Neural cell (in vitro differentiated cells): ENCODE measurements around the gene PPP1R11. TPM values are rescaled to one million over a fixed set of nuclear protein-coding genes. Genes with fewer than 3 reads are reported as not detected.

Experiments
- H2AFZ ChIP-seq: fragments of 200-600, 300-800 bp; sonication (generic), shearing (Covaris generic); 2 replicates; pipeline ENCODE4 v1.6.0; 2014; ENCODE audit warnings: low read depth, mild to moderate bottlenecking, antibody characterized with exemption, low read length, moderate library complexity
- H3F3A ChIP-seq: fragments of 200-600 bp; shearing (Covaris generic); 2 replicates; pipeline ENCODE4 v1.6.1; 2016; ENCODE audit warnings: mild to moderate bottlenecking, moderate library complexity, mixed read lengths, antibody characterized with exemption, low read length; ENCODE audit not compliant: insufficient read depth, poor library complexity, severe bottlenecking
- H3K27ac ChIP-seq: fragments of 200-600, 300-800 bp; sonication (generic), shearing (Covaris generic); 2 replicates; pipeline ENCODE4 v1.5.1; 2014; ENCODE audit warnings: mild to moderate bottlenecking, low read length, moderate library complexity
- H3K27me3 ChIP-seq: fragments of 300-800, 200-600 bp; sonication (generic), shearing (Covaris generic); 2 replicates; pipeline ENCODE4 v1.6.0; 2014; ENCODE audit warnings: mild to moderate bottlenecking, low read depth, low read length, moderate library complexity; ENCODE audit not compliant: insufficient read depth
- H3K36me3 ChIP-seq: fragments of 300-800, 200-600 bp; sonication (generic), shearing (Covaris generic); 2 replicates; pipeline ENCODE4 v1.5.1; 2014; ENCODE audit warnings: mild to moderate bottlenecking, antibody characterized with exemption, low read length, moderate library complexity; ENCODE audit not compliant: insufficient read depth
- H3K4me2 ChIP-seq: fragments of 300-800, 200-600 bp; sonication (generic), shearing (Covaris generic); 2 replicates; pipeline ENCODE4 v1.6.0; 2014; ENCODE audit warnings: mild to moderate bottlenecking, low read length
- H3K4me3 ChIP-seq: fragments of 300-800, 200-600 bp; sonication (generic), shearing (Covaris generic); 2 replicates; pipeline ENCODE4 v1.5.1; 2014; ENCODE audit warnings: mild to moderate bottlenecking, low read length, moderate library complexity
- H3K79me2 ChIP-seq: fragments of 200-600 bp; shearing (Covaris generic); replicated peaks from 2 replicates; pipeline ENCODE4 v1.6.0; 2014; ENCODE audit warnings: mild to moderate bottlenecking, low read length, moderate library complexity; ENCODE audit not compliant: insufficient read depth
- H3K9ac ChIP-seq: fragments of 300-800, 200-600 bp; sonication (generic), shearing (Covaris generic); 2 replicates; pipeline ENCODE4 v1.6.1; 2016; ENCODE audit warnings: mild to moderate bottlenecking, low read length, mixed read lengths
- H3K9me2 ChIP-seq: fragments of 200-600 bp; shearing (Covaris generic); 2 replicates; pipeline ENCODE4 v1.6.1; 2016; ENCODE audit warnings: mild to moderate bottlenecking, low read length, mixed read lengths; ENCODE audit not compliant: insufficient read depth
- H3K9me3 ChIP-seq: fragments of 200-600, 300-800 bp; sonication (generic), shearing (Covaris generic); 2 replicates; pipeline ENCODE4 v1.6.1; 2016; ENCODE audit warnings: mild to moderate bottlenecking, mixed run types, low read length, moderate library complexity, mixed read lengths
- H4K20me1 ChIP-seq: fragments of 200-600 bp; shearing (Covaris generic); 2 replicates; pipeline ENCODE4 v1.6.1; 2016; ENCODE audit warnings: mild to moderate bottlenecking, mixed run types; ENCODE audit not compliant: insufficient read depth
- EP300 ChIP-seq: fragments of 450-650 bp; conservative IDR thresholded peaks from 2 replicates; pipeline ENCODE4 v1.6.1; 2014; ENCODE audit warnings: antibody characterized with exemption, mild to moderate bottlenecking, moderate library complexity; ENCODE audit not compliant: poor library complexity, severe bottlenecking
- EZH2 ChIP-seq: fragments of 200-600, 300-800 bp; shearing (Covaris generic), sonication (generic); IDR thresholded peaks from 2 replicates; pipeline ENCODE4 v1.6.1; 2014; ENCODE audit warnings: antibody characterized with exemption, low read length, borderline replicate concordance, mild to moderate bottlenecking; ENCODE audit not compliant: insufficient read depth, poor library complexity, severe bottlenecking
- MXI1 ChIP-seq: fragments of 450-650 bp; conservative IDR thresholded peaks from 2 replicates; pipeline ENCODE4 v1.6.1; 2014; ENCODE audit warnings: antibody characterized with exemption, mild to moderate bottlenecking; ENCODE audit not compliant: poor library complexity, severe bottlenecking
- POLR2AphosphoS5 ChIP-seq: IDR thresholded peaks from 2 replicates; pipeline ENCODE4 v1.6.1; 2012
- RAD21 ChIP-seq: fragments of 450-650 bp; conservative IDR thresholded peaks from 2 replicates; pipeline ENCODE4 v1.6.1; 2014; ENCODE audit warnings: antibody characterized with exemption, mild to moderate bottlenecking, moderate library complexity
- SMC3 ChIP-seq: fragments of 450-650 bp; conservative IDR thresholded peaks from 2 replicates; pipeline ENCODE4 v1.6.1; 2014; ENCODE audit warnings: antibody characterized with exemption, mild to moderate bottlenecking, moderate library complexity; ENCODE audit not compliant: poor library complexity
- TAF1 ChIP-seq: IDR thresholded peaks from 2 replicates; pipeline ENCODE4 v1.6.1; 2012; ENCODE audit warnings: low read depth
- polyA plus RNA-seq: library from polyadenylated mRNA; depleted of rRNA; stranded (reverse); fragments of >200 nt; gene quantifications from 2 replicates; pipeline ENCODE4 v1.2.3, GENCODE V29; 2014
- TF ChIP-seq, protein P1 (sequence below): fragments of 450-650 bp; IDR thresholded peaks from 2 replicates; pipeline ENCODE4 v1.5.1; 2014; ENCODE audit warnings: antibody characterized with exemption, mild to moderate bottlenecking, moderate library complexity; ENCODE audit not compliant: poor library complexity, severe bottlenecking
- TF ChIP-seq, protein P2 (sequence below): IDR thresholded peaks from 2 replicates; pipeline ENCODE4 v1.6.1; 2012; ENCODE audit warnings: borderline replicate concordance

PPP1R11 gene
- polyA plus RNA-seq, 1 donor from 2014 or later: 39.7 TPM

DNA sequence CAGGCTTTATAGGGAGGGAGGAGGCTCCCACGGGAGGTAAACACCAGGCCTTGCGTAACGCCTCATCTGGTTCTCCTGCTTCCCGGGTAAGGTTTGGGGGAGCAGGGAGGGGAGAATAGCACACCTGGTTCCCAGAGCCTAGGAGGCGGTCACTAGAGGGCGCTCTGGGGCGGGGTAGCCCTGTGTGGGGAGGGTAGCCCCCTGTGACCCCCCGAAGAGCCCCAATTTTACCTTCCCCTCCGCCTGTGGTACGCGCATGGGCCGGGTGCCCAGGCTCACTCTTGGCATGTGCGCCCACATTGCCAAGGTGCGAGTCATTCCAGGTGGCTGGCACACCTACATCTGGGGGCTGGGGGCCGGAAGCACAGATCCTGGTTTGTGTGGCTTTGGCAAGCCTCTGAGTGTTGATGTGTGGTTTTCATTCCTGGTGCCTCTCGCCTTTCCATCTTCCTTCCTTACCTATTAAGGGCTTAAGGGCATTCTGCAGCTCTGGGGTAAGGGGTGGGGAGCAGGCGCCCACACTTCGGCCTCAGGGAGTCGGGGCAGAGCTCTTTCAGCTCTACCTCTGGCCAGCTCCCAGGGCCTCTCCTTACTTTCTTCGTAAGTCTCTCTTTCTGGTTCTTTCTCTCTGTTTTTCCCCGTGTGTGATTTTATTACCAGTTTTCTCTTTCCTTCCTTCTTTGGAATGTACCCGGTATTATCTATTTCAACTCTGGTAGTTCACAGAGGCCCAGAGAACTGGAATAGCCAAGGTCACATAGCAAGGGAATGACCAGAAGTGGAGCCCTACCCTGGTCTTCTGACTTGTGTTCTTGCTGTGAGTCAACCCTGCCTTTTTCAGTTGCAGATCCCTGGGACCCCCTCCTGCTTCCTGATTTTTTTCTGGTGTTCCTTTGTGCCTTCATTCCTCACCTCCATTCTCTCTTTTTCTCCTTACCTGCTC lies 9.1 kb downstream of the PPP1R11 start:
- Histone ChIP-seq H3K4me3 (peak overlapping the region; percentile 60), H3K79me2 (no peaks in the 10 kb centered on the region), H3K9me3 (peaks cover 3% of the 10 kb centered on the region), H4K20me1 (no peaks in the 10 kb centered on the region), H3K27me3 (peaks cover 83% of the 10 kb centered on the region), H3K9me2 (no peaks in the 10 kb centered on the region), H3K4me2 (no peak overlapping the region), H3K27ac (no peak overlapping the region), H3K9ac (no peak overlapping the region), H3F3A (no peaks in the 10 kb centered on the region), H3K36me3 (no peaks in the 10 kb centered on the region), H2AFZ (no peak overlapping the region)
- TF ChIP-seq, protein P1, sequence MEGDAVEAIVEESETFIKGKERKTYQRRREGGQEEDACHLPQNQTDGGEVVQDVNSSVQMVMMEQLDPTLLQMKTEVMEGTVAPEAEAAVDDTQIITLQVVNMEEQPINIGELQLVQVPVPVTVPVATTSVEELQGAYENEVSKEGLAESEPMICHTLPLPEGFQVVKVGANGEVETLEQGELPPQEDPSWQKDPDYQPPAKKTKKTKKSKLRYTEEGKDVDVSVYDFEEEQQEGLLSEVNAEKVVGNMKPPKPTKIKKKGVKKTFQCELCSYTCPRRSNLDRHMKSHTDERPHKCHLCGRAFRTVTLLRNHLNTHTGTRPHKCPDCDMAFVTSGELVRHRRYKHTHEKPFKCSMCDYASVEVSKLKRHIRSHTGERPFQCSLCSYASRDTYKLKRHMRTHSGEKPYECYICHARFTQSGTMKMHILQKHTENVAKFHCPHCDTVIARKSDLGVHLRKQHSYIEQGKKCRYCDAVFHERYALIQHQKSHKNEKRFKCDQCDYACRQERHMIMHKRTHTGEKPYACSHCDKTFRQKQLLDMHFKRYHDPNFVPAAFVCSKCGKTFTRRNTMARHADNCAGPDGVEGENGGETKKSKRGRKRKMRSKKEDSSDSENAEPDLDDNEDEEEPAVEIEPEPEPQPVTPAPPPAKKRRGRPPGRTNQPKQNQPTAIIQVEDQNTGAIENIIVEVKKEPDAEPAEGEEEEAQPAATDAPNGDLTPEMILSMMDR: peak; percentile 19
- no peak for TF ChIP-seq MXI1

DNA sequence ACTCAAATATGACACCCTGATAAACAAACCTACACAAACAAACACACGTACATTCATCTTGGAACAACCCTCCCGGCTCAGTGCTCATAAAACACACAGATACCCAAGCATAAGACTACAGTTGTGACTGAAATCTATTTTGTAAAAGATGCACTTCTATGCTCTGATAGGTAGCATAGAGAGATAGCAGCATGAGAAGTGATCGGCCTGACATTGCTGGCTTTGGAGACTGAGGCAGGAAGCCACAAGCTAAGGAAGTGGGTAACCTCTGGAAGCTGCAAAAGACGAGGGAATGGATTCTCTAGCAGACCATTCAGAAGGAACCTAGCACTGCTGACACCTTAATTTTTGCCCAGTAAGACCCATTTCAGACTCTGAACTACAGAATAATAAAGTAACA lies 10.2 kb downstream of the PPP1R11 start:
- TF ChIP-seq EZH2 (no peak), POLR2AphosphoS5 (no peak), MXI1 (no peak), EP300 (no peak), TAF1 (no peak)
- TF ChIP-seq, protein P2, sequence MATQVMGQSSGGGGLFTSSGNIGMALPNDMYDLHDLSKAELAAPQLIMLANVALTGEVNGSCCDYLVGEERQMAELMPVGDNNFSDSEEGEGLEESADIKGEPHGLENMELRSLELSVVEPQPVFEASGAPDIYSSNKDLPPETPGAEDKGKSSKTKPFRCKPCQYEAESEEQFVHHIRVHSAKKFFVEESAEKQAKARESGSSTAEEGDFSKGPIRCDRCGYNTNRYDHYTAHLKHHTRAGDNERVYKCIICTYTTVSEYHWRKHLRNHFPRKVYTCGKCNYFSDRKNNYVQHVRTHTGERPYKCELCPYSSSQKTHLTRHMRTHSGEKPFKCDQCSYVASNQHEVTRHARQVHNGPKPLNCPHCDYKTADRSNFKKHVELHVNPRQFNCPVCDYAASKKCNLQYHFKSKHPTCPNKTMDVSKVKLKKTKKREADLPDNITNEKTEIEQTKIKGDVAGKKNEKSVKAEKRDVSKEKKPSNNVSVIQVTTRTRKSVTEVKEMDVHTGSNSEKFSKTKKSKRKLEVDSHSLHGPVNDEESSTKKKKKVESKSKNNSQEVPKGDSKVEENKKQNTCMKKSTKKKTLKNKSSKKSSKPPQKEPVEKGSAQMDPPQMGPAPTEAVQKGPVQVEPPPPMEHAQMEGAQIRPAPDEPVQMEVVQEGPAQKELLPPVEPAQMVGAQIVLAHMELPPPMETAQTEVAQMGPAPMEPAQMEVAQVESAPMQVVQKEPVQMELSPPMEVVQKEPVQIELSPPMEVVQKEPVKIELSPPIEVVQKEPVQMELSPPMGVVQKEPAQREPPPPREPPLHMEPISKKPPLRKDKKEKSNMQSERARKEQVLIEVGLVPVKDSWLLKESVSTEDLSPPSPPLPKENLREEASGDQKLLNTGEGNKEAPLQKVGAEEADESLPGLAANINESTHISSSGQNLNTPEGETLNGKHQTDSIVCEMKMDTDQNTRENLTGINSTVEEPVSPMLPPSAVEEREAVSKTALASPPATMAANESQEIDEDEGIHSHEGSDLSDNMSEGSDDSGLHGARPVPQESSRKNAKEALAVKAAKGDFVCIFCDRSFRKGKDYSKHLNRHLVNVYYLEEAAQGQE: no peak
- no peaks in the 10 kb centered on the region for H3K9me2 ChIP-seq
- no peaks in the 10 kb centered on the region for H3K36me3 ChIP-seq
- H3K4me3 ChIP-seq: no peak overlapping the region
- H4K20me1 ChIP-seq: no peaks in the 10 kb centered on the region
- no peak overlapping the region for H3K9ac ChIP-seq
- no peaks in the 10 kb centered on the region for H3F3A ChIP-seq
- H2AFZ ChIP-seq: no peak overlapping the region
- H3K4me2 ChIP-seq: no peak overlapping the region
- peaks cover 3% of the 10 kb centered on the region for H3K9me3 ChIP-seq
- no peaks in the 10 kb centered on the region for H3K79me2 ChIP-seq
- no peak overlapping the region for H3K27ac ChIP-seq
- H3K27me3 ChIP-seq: peaks cover 73% of the 10 kb centered on the region

DNA sequence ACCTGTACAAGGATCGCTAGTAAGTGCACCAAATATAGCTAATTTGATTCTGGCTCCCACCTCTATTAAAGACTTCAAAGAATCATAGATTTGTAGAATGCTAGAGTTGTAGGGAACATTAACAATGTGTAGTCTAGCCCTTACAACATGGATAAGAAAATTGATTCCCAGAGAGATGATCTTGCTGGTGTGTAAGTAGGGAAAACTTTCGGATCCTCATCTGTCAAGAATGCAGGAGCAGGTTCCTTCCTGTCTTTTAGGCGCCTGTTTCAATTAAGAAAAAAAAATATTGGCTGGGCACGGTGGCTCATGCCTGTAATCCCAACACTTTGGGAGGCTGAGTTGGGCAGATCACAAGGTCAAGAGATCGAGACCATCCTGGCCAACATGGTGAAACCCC lies 20.9 kb downstream of the PPP1R11 start:
- Histone ChIP-seq H3K9me2 (no peaks in the 10 kb centered on the region), H3K4me2 (no peak overlapping the region), H3K27ac (no peak overlapping the region), H3K36me3 (no peaks in the 10 kb centered on the region), H3F3A (no peaks in the 10 kb centered on the region), H4K20me1 (no peaks in the 10 kb centered on the region), H3K79me2 (no peaks in the 10 kb centered on the region), H3K9me3 (no peaks in the 10 kb centered on the region), H2AFZ (no peak overlapping the region), H3K9ac (no peak overlapping the region), H3K27me3 (peaks cover 7% of the 10 kb centered on the region), H3K4me3 (no peak overlapping the region)
- TF ChIP-seq SMC3: no peak
- no peak for TF ChIP-seq EZH2
- no peak for TF ChIP-seq RAD21
- TF ChIP-seq TAF1: no peak
- TF ChIP-seq EP300: no peak
- no peak for TF ChIP-seq POLR2AphosphoS5
- TF ChIP-seq, protein P1: no peak
- TF ChIP-seq, protein P2: no peak
- TF ChIP-seq MXI1: no peak
